Small intestine (tissue), 4 donors: Measurements from ENCODE around the gene PTX3. TPM values are rescaled to one million over a fixed set of nuclear protein-coding genes. Genes with fewer than 3 reads are reported as not detected.

Source experiments
- polyA plus RNA-seq, 4 donors: library from polyadenylated mRNA; stranded (reverse) in 3 of 4; unstranded in 1 of 4; fragments of 200-250 nt in 3 of 4; fragments of 120-200 nt in 1 of 4; gene quantifications; one replicate each; pipeline versions ENCODE4 v1.2.1 to v1.2.3, GENCODE V29; 2013
- donor health status: healthy with polysubstance abuse.
- donor health status: Bipolar disorder and iron deficiency.
- donor health status: healthy.

PTX3 gene
- polyA plus RNA-seq, 4 donors: 1.1 to 11.8 (median 2.7) TPM

Other genes with a start within 250 kb of the PTX3 start
- under 1 TPM in 2 of 4 donors, not detected in 2; 0.04 to 0.18 TPM for gene VEPH1, start 66.6 kb downstream of the PTX3 start, polyA plus RNA-seq